Skeletal muscle cell (primary cell): ENCODE measurements around the gene ZNF467.

Experiments used
- DNase-seq: peaks from one replicate; pipeline ENCODE4 v3.0.0-alpha.2; 2010; ENCODE audit warnings: low read depth
- H3K4me3 ChIP-seq: 2 replicates; pipeline ENCODE4 v1.5.1; 2011; ENCODE audit warnings: low read depth, mild to moderate bottlenecking, control low read depth, low read length, moderate library complexity

ZNF467 gene

DNA sequence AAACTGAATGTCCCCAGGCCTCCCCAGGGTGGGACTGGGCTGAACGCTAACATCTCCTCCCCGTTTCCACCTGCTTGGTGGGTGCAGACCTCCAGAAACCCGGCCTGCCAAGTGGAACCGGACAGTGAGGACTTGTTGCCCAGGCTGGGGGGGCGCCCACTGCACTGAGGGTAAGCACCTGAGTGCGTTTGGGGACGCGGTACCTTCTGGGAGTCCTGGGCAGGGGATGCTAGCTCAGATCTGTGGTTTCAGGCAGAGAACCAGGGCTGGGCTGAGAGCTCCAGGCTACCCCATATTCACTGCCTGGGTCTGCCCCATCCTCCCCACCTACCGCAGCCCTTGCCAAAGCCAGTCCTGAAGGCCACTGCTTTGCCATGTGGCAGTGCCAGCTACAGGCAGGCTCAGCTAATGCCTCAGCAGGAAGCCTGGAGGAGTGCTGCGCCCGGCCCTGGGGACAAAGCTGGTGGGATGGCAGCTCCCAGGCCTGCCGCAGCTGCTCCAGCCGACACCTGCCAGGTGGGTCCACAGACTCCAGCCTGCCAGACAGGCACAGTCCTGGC, 3.5 kb upstream of the ZNF467 start:
- H3K4me3 ChIP-seq, result no peak overlapping the region

DNA sequence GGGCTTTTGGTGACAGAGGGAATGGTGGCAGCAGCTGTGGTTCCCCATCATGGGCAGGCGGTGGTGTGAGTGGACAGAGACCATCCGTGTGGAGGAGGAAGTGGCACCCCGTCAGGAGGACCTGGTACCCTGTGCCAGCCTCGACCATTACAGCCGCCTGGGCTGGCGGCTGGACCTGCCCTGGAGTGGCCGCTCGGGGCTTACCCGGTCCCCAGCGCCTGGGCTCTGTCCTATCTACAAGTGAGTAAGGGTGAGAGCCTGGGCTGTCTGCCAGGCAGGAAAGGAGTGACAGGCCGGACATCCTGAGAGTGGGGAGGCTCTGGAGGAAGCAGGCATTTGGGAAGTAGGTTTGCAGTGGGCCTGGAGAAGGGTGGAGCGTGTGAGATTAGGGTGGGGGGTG, 2.9 kb upstream of the ZNF467 start:
- DNase-seq, result no peak
- H3K4me3 ChIP-seq, result no peak overlapping the region

More for the DNA sequence above, 3.5 kb upstream of the ZNF467 start:
- no peak for DNase-seq

DNA sequence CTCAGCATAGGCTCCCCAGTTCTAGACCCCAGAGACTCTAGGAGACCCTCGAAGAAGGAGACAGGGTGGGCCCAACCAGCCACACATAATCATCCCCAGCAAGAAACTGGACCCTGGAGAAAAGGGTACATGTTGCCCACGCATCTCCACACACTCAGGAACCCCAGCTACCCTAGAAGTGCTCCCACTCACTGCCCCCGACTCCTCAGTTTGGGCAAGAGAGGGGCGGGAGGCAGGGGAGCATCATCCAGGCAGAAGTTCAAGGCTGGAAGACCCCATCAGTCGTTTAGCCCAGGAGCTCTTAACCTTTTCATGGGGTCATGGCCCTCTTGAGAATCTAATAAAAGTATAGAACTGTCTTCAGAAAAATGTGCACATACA, 1.8 kb upstream of the ZNF467 start:
- H3K4me3 ChIP-seq, result no peak overlapping the region

DNA sequence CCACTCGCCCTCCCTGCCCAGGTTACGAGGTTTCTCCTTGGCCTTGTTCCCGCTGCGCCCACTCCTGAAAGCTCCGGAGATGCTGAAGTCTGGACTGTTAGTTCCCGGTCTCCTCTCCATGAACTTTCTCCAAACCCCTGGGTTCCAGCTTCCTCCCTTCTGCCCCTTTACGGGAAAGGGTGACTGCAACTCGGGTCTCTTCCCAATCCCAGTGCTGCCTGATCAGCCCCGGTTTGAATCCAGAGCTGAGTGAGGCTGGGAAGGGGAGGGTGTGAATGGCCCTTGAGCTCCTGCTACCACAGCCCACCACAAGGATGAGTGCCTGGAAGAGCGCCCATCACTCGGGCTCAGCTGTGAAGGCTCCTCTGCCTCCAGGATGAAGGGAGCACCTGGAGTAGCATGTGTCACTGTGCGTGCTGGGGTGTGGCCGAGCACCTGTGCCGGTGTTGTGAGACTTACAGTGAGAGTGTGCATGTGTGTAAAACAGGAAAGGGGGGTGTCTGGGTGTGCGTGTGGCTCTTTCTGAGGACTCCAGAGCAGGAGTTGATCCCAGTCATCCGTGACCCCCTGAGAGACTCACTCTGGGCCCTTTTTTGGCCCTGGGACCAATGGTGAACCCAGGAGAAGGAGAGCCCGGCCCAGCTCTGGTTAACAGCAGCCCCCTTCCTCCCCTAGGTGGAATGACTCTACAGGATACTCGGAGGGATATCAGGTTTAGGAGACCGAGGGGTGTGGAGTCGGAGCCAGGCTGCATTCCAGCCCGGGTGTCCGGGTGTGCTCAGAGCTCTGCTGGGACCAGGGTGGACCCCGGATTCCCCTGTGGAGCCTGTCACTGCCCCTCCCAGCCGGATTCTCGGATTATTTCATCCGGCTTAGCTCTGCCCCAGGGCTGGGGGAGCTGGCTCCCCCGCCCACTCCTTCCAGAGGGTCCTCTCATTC, 1.1 kb upstream of the ZNF467 start:
- DNase-seq, result no peak
- H3K4me3 ChIP-seq, result no peak overlapping the region

More for the DNA sequence above, 1.8 kb upstream of the ZNF467 start:
- no peak for DNase-seq

DNA sequence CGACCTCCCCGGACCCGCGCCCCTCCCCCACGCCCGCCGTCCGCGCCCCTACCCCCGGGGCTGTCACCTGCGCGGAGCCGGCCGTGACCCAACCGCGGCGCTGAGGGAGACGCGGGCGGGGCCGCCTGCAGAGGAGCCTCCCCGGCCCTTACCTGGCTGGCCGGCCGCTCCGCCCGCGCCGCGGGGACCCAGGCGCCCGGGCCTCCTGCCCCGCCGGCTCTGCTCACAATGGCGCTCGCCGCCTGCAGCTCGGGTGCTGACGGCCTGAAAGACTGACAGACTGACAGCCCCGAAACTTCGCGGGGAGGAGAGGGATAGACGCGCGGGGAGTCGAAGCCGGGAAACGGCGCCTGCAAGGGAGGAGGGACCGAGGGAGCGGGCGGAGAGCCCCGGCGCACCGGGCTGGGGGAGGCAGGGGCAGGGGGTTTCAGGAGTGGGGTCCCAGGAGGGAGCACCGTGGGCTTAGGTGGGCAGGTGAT, 393 bp downstream of the ZNF467 start:
- no peak for DNase-seq
- H3K4me3 ChIP-seq, result peak overlapping the region; percentile 54

DNA sequence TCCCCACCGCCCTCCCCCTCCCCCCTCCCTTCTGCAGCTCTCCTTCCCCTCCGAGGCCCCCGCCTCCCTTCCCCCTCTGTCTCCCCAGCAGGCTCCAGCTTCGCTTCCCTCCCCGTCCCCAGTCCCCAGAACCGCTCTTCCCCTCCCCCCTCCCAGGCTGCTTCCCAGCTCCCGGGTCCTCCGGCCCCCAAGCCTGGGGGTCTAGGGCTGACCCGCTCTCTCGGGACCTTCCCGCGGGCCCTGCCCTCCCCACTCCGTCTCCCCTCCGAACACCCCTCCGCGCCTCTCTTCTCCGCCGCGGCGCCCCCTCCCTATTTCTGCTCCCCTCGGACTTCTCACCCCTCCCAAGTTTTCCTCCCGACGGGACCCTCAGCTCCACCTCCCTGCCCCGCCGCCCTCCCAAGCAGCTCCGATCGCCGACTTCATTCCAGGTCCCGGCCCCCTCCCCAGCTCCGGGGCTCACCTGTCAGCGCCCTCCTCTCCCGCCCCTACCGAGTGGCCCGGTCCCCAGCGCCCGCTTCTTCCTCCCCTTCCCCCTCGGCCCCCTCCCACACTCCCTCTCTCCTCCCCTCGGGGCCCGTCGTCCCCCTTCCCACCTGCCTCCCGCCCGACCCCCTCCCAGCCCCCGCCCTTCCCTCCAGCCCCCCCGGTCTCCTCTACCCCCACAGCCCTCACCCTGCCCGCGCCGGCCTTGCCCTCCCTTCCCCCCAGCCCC, 990 bp downstream of the ZNF467 start:
- H3K4me3 ChIP-seq, result peak overlapping the region; percentile 61
- DNase-seq, result no peak

DNA sequence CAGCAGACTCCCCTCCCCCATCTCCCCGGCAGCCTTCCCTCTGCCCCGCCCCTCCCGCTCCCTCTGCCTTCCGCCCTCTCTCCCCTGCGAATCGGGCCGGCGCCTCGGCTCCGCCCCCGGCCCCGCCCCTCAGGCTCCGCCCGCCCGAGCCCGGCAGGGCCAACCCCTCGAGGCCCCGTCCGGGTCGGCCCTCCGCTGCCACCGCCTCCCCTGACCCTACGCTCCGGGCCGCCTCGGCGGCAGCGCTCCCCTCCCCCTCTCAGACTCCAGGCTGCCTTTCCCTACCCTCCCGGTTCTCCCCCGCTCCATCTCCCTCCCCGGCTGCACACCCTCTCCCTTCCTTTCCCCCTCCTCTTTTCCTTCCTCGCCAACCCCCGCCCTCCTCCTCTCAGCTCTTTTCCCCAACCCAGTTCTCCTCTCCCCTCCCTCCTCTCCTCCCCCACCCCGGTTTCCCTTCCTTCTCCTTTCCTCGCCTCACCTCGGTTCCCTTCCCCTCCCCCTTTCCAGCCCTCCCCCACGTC, 1.6 kb downstream of the ZNF467 start:
- H3K4me3 ChIP-seq, result peak overlapping the region; percentile 61
- DNase-seq, result peak; percentile 51

DNA sequence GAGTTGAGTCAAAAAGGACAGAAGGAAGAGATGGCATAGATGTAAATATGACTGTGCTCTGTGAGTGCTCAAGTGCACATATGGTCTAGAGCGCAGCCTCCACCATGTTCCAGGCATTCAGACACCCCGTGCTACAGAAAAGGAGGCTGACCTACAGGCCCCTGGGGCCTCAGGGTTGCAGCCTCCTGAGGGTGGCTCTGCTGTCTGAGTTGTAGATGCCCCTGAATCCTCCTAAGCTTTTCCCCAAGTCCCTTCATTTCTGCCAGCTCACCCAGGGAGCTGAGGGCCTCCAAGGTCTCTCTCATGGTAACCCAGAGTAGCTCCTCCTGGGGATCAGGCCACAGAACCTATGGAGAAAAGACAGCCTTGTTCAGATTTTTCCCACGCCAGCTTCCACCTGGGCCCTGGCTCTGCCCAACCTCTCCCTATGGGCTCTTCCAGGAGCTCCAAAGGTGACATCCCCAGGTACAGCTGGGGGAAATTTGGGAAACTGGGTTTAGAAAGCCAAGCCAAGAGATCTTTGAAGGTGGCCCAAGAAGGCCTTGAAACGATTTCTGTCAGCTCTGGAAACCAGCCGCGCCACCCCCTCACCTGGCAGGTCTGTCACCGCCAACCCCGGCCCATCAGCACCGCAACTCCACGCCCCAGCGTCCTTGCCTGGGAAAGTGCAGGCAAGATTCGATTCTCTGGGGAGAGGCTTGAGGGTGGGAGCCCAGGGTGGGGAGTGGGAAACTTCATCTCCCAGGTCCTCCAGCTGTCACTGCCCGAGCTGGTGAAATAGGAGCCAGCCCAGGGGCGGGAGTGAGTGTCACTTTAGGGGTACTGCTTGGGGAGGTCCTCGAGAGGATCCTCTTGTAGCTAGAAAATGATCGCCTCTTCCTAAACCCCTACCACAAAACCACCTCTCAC, 2.4 kb downstream of the ZNF467 start:
- DNase-seq, result no peak

DNA sequence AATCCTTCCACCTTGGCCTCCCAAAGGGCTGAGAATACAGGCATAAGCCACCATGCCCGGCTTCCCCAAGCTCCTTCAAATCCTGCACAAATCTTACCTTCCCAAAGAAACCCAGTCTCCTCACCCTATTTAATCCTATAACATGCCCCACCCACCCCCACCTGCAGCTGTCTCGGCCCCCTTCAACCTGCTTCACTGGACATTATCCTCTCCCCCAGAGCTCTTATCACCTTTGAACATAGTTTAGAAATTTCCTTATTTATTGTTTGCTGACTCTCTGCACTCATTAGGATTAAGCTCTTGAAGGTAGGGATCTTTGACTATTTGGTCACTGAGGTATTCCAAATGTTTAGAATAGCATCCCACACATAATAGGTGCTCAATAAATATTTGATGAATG, 3.5 kb downstream of the ZNF467 start:
- no peak for DNase-seq
- no peak overlapping the region for H3K4me3 ChIP-seq

More for the DNA sequence above, 2.4 kb downstream of the ZNF467 start:
- H3K4me3 ChIP-seq, result peak overlapping the region; percentile 44

DNA sequence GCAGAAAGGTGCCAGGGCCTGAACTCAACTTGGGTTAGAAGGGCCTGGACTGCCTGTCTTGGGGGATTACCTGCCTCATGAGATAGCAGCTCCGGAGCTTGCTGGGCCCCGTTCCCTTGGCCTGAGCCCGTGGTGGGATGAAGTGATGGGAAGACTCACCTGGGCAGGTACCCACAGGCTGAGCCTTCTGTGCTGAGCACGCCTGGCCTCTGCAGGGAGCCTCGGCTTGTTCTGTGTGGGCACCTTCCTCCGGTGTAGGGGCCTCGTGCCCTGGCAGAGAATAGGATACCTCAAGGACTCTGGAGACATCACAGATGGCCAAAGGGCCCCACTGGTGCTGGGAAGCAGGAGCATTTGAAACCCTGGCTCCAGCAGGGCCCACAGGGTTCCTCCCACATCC, 4.5 kb downstream of the ZNF467 start:
- DNase-seq, result no peak

DNA sequence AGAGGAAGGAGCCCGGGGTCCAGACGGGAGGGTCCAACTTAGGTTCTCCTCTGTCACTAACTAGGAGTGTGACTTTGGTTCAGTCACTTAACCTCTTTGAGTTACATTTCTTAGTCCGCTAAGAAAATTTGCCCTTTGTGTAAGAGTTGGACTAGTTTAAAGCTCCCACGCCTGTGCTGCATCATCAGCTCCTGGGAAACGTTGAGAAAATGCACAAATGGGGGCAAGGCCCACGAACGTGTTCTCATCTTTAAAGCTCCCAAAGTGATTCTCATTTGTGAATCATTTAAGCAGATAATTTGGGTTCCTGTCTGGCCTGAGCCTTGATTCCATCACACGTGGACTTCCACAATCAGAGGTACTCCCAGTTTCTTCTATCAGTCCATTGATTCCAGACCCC, 6.3 kb downstream of the ZNF467 start:
- H3K4me3 ChIP-seq, result no peak overlapping the region
- DNase-seq, result no peak

More for the DNA sequence above, 4.5 kb downstream of the ZNF467 start:
- no peak overlapping the region for H3K4me3 ChIP-seq

DNA sequence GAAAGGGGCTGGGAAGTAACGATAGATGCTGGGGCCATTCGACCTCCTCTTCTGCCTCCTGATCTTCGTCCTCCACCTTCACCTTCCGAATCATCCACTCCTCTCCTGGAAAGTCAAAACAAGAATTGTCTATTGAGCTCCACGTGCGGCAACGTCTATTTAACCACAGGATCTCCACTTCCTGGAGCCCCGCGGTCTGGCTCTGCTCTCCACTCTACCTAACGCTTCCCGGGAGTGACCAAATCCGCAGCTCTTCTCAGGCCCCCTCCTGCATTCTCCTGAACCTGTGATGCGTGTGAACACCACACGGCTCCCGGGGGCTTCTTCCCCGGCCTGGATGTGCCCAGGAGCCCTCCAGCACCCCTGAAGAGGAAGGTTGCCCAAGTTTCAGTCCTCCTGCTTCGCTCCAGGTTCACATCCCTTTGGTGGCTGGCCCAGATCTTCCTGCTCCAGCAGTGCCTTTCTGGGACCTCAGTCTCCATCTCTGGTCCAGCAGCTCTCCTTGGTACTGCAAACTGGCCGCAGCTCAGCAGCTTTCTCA, 7.2 kb downstream of the ZNF467 start:
- DNase-seq, result no peak
- H3K4me3 ChIP-seq, result no peak overlapping the region

DNA sequence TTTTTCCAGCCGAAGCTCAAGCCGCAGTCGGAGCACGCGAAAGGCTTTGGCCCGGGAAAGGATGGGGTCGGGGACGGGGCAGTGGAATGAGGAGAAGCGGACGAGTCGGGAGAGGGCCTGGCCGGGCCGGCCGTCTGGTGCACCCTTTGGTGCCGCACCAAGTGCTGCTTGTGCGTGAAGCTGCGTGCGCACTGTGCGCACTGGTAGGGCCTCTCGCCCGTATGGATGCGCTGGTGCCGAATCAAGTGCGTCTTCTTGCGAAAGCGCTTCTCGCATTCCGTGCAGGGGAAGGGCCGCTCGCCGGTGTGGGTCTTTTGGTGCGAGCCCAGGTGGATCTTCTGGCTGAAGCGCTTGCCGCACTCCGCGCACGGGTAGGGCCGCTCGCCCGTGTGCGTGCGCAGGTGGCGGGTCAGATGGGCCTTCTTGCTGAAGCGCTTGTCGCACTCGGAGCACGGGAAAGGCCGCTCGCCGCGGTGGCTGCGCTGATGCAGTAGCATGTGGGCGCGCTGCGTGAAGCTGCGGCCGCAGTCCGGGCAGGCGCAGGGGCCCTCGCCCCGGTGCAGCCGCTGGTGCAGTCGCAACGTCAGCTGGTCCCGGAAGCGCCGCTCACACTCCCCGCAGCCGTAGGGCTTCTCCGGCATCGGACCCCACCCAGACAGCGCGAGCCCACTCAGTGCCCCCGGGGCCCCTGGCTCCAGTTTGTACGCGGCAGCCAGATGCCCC, 7.8 kb downstream of the ZNF467 start:
- no peak for DNase-seq
- no peak overlapping the region for H3K4me3 ChIP-seq

DNA sequence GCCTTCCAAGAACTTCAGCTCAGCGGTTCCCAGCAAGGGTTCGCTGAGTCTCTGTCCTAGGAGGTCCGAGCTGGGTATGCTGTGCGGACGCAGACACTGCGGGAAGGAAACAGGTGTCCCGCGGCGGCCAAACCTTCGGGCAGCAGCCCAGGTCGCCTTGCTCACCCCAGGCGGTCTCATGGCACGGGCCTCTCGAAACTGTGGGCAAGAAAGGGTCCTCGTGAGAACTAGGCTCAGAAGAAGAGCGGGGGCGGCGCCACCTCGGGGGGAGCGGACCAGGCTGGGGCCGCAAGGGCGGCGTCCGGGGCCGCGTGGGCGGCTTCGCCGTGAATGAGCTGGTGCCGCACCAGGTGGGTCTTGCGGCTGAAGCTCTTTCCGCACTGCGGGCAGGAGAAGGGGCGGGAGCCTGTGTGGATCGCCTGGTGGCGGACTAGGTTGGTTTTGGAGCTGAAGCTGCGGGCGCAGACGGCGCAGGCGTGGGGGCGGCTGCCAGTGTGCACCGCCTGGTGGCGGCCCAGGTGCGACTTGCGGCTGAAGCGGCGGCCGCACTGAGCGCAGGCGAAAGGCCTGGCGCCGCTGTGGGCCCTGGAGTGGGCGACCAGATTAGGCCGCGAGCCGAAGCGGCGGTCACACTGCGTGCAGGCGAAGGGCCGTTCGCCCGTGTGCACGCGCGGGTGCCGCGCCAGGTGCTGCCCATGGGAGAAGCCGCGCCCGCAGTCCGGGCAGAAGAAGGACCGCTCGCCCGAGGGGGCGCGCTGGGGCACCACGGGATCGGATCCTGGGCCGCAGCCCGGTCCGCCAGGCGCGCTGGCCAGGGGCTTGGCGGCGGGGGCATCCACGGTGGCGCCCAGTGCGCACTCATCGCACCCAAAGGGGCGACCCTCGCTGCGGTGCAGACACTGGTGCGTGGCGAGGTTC, 8.6 kb downstream of the ZNF467 start:
- no peak overlapping the region for H3K4me3 ChIP-seq

DNA sequence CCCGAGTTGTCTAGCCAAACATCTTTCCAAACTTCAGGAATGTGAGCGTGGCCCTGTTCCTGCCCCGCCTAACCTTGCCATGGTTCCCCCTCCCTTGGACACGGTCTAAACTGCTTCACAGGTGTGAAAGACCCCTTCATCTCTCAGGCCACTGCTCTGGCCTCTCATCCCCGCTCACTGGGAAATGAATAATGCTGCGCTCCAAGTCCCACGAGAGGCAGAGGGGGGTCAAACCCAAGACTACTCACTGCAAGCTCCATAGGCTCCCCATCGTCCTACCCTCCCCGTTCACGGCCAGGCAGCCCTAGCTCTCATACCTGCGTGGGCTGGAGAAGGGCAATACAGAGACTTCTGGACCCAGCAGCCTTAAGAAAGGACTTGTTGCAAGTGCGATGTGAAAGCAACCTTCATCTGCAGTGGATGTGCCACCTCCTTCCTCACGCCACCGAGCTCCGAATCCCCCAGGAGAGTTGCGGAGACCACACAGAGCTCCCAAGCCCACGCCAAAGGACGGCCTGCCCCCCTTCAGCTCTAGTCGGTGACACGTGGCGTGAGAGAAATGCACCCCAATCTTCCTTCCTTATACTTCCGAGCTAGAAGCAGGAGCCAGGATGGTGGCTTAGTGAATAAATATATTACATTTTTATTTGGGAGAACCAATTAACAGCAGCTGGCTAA, 9.7 kb downstream of the ZNF467 start:
- DNase-seq, result no peak
- H3K4me3 ChIP-seq, result no peak overlapping the region

More for the DNA sequence above, 8.6 kb downstream of the ZNF467 start:
- DNase-seq, result no peak

DNA sequence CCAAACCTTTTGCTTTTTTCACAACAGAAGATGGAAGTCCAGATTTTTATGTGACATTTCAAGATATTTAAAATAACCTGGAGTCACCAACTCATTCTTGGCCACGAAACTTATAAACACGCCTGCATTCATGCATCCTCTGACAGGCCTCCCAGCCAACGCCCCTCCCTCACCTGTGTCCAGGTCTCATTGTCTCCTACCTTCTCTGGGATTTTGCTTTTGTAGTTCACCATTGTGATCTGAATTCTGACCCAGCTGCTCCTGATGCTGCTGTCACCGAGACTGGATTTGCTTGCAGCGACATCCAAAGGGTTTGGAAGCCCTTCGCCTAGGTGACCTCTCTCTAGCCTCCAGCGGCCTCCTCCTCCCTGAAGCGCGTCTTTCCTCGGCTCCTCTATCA, 10.8 kb downstream of the ZNF467 start:
- no peak overlapping the region for H3K4me3 ChIP-seq
- DNase-seq, result no peak

DNA sequence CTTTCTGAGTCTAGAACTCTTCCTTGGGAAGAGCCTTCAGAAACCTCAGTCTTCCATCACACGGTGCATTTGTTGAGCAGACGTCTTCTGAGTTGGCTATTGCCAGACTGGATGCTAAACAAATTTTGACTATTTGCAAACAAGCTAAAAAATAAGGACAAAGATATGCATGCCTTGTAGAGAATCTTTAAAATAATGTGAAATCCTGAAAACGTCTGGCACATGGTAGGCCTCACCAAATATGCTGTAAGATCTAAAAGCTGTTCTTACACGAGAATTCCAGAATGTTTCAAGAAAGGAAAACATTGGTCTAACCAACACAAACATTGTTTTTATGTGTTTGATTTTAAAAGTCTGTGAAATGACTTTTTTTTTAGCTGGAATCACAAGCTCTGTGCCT, 11.3 kb downstream of the ZNF467 start:
- DNase-seq, result no peak
- H3K4me3 ChIP-seq, result no peak overlapping the region
